22Rv1 (cell line): ENCODE measurements around the gene FICD.

Experiments
- ZFX ChIP-seq: fragments of 450-650 bp; IDR thresholded peaks from 2 replicates; pipeline ENCODE4 v1.6.1; 2017; ENCODE audit warnings: antibody characterized with exemption, borderline replicate concordance
- TF ChIP-seq, protein P1 (sequence below): fragments of 450-650 bp; IDR thresholded peaks from 2 replicates; pipeline ENCODE4 v1.5.1; 2017; ENCODE audit warnings: mild to moderate bottlenecking

- TF ChIP-seq, protein P1, sequence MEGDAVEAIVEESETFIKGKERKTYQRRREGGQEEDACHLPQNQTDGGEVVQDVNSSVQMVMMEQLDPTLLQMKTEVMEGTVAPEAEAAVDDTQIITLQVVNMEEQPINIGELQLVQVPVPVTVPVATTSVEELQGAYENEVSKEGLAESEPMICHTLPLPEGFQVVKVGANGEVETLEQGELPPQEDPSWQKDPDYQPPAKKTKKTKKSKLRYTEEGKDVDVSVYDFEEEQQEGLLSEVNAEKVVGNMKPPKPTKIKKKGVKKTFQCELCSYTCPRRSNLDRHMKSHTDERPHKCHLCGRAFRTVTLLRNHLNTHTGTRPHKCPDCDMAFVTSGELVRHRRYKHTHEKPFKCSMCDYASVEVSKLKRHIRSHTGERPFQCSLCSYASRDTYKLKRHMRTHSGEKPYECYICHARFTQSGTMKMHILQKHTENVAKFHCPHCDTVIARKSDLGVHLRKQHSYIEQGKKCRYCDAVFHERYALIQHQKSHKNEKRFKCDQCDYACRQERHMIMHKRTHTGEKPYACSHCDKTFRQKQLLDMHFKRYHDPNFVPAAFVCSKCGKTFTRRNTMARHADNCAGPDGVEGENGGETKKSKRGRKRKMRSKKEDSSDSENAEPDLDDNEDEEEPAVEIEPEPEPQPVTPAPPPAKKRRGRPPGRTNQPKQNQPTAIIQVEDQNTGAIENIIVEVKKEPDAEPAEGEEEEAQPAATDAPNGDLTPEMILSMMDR = no peak
- no peak for TF ChIP-seq ZFX
Measured at GRCh38 chr12:108484431-108484830, 30.6 kb upstream of the FICD start.
